ENCODE results near the gene NET1. TPM values are rescaled to one million over a fixed set of nuclear protein-coding genes. Genes with fewer than 3 reads are reported as not detected.
"Not testable (repeated sequence)": the region's sequence is repeated elsewhere in the genome, so short reads cannot be mapped to it uniquely, and the experiment has no call there.

NET1 gene
- total RNA-seq, 1 donor from 2014 or later: 14.3 TPM

GRCh38 chr10:5399332-5399731 is 13.0 kb upstream of the NET1 start:
- DNase-seq (ENCODE audit: low read depth in 2 of 2): no peak

- DNase-seq (ENCODE audit: low read depth in 2 of 2): no peak
Observed at GRCh38 chr10:5400468-5401240, 11.7 kb upstream of the NET1 start.

GRCh38 chr10:5402798-5403197 is 9.6 kb upstream of the NET1 start:
- no peak for DNase-seq (ENCODE audit: low read depth in 2 of 2)

- peak in 1 of 2 donors; percentile 71 for DNase-seq (ENCODE audit: low read depth in 2 of 2)
Observed at GRCh38 chr10:5404208-5405041, 7.9 kb upstream of the NET1 start, which contains the start of gene TUBAL3. TSS of gene TUBAL3 (minus strand) at chr10:5404828. CDS start at chr10:5404792, 36 bp downstream.

- no peak for DNase-seq (ENCODE audit: low read depth in 2 of 2)
Observed at GRCh38 chr10:5406918-5407317, 5.4 kb upstream of the NET1 start.

GRCh38 chr10:5410787-5411186 is 1.6 kb upstream of the NET1 start:
- not testable (repeated sequence) for DNase-seq (ENCODE audit: low read depth in 2 of 2)

GRCh38 chr10:5411941-5412276 is 448 bp upstream of the NET1 start:
- no peak for DNase-seq (ENCODE audit: low read depth in 2 of 2)

- peak; percentile 43 to 49 for DNase-seq (ENCODE audit: low read depth in 2 of 2)
Observed at GRCh38 chr10:5413012-5413938, 918 bp downstream of the NET1 start.

GRCh38 chr10:5416981-5417380 is 4.6 kb downstream of the NET1 start:
- peak in 1 of 2 donors; percentile 17 for DNase-seq (ENCODE audit: low read depth in 2 of 2)

GRCh38 chr10:5418584-5418983 is 6.2 kb downstream of the NET1 start:
- no peak for DNase-seq (ENCODE audit: low read depth in 2 of 2)

- DNase-seq (ENCODE audit: low read depth in 2 of 2): no peak
Observed at GRCh38 chr10:5419466-5420094, 7.2 kb downstream of the NET1 start.

- DNase-seq (ENCODE audit: low read depth in 2 of 2): peak in 1 of 2 donors; percentile 58
Observed at GRCh38 chr10:5423771-5424170, 11.4 kb downstream of the NET1 start.

- DNase-seq (ENCODE audit: low read depth in 2 of 2): no peak
Observed at GRCh38 chr10:5424751-5425150, 12.4 kb downstream of the NET1 start.

GRCh38 chr10:5428133-5428532 is 15.8 kb downstream of the NET1 start:
- DNase-seq (ENCODE audit: low read depth in 2 of 2): peak in 1 of 2 donors; percentile 17

GRCh38 chr10:5433182-5433581 is 20.8 kb downstream of the NET1 start:
- peak in 1 of 2 donors; percentile 24 for DNase-seq (ENCODE audit: low read depth in 2 of 2)

GRCh38 chr10:5434017-5434753 is 21.8 kb downstream of the NET1 start:
- peak; percentile 77 to 83 for DNase-seq (ENCODE audit: low read depth in 2 of 2)

- no peak for DNase-seq (ENCODE audit: low read depth in 2 of 2)
Observed at GRCh38 chr10:5435328-5435727, 23.0 kb downstream of the NET1 start.

- no peak for DNase-seq (ENCODE audit: low read depth in 2 of 2)
Observed at GRCh38 chr10:5440206-5440605, 27.8 kb downstream of the NET1 start.

- no peak for DNase-seq (ENCODE audit: low read depth in 2 of 2)
Observed at GRCh38 chr10:5441106-5441505, 28.7 kb downstream of the NET1 start.

Data from lung microvascular endothelial cell (primary cell).